HG02973 (cell line): ENCODE data around the gene LRRC42.
"Not testable (repeated sequence)": the region's sequence is repeated elsewhere in the genome, so short reads cannot be mapped to it uniquely, and the experiment has no call there.

Source experiments
- ATAC-seq: cut with Tn5 transposase; IDR thresholded peaks from one replicate; pipeline ENCODE4 v1.9.1; 2021; ENCODE audit warnings: moderate library complexity; ENCODE audit not compliant: unreplicated experiment

Gene LRRC42

DNA sequence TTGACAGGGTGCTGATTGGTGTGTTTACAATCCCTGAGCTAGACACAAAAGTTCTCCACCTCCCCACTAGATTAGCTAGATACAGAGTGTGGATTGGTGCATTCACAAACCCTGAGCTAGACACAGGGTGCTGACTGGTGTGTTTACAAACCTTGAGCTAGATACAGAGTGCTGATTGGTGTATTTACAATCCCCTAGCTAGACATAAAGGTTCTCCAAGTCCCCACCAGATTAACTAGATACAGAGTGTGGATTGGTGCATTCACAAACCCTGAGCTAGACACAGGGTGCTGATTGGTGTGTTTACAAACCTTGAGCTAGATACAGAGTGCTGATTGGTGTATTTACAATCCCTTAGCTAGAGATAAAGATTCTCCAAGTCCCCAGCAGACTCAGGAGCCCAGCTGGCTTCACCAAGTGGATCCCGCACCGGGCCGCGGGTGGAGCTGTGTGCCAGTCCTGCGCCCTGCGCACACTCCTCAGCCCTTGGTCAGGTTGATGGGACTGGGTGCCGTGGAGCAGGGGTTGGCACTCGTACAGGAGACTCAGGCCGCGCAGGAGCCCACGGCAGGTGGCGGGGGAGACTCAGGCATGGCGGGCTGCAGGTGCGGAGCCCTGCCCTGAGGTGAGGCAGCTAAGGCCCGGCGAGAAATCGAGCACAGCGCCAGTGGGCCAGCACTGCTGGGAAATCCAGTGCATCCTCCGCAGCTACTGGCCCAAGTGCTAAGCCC, 57.8 kb downstream of the LRRC42 start:
- ATAC-seq: not testable (repeated sequence)

- ATAC-seq: no peak
Measured at GRCh38 chr1:54004481-54005049, 58.4 kb downstream of the LRRC42 start.

DNA sequence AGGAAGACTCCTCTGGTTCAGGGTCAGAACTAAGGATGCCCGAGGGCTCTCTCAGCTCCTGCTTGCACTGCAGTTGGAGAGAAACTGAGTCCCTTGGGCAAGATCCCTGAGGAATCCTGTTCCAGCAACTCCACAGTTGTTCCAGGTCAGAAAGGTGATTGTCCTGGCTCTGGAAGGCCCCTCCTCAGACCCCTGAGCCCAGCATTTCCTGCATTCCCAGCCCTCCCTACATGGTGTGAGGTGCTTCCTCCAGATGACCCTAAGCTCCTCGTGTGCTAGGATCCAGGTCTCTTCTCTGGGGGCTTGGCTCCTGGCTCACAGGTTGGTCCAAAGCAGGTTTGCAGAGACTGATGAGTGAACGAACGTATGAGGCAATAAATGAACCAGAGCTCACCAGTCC, 60.4 kb downstream of the LRRC42 start:
- ATAC-seq: no peak

DNA sequence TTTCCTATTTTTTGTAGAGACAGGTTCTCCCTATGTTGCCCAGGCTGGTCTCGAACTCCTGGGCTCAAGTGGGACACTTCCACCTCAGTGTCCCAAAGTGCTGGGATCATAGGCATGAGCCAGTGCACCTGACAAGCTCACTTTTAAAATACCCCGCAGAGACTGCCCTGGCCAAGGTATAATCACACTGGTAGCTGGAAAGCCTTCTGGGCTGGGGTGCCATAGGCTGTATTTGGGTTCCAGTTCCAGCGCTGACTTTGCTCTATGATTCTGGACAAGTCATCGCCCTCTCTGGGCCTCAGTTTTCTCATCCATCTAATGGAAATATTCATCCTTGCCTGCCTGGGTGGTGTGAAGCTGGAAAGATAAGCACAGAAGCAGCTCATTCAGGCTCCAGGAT, 61.5 kb downstream of the LRRC42 start:
- ATAC-seq: no peak

- no peak for ATAC-seq
Measured at GRCh38 chr1:54008876-54009275, 62.7 kb downstream of the LRRC42 start.

GRCh38 chr1:54009406-54009805, 63.3 kb downstream of the LRRC42 start:
- no peak for ATAC-seq

- no peak for ATAC-seq
Measured at GRCh38 chr1:54010415-54011117, 64.4 kb downstream of the LRRC42 start.

DNA sequence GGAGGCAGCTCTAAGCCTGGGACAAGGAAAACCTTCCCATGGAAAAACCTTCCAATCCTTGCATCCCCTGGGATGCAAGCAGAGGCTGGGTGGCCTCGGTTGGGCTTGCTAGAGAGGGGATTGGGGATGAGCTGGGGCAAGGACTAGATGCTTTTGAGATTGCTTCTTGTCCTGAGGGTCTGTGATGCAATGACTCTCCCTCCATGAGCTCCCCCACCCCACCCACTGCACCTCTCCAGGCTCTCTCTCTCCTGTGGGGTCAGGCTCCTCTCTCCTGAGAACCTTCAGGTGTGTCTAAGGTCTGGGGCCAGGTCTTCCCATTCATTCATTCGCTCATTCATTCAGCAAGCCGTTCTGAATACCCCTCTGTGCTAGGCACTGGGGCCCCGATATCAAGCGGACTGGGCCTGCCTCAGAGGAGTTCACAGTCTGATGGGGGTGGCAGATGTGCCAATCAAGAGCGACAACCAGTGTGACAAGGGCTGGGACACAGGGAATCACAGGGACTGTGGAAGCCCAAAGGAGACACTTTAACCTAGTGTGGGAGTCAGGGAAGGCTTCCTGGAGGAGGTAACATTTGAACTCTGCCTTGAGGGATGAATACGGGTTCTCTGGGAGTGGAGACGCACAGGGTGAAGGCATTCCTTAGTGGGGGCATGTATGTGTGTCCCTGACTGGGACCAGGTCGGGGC, 65.3 kb downstream of the LRRC42 start:
- no peak for ATAC-seq

DNA sequence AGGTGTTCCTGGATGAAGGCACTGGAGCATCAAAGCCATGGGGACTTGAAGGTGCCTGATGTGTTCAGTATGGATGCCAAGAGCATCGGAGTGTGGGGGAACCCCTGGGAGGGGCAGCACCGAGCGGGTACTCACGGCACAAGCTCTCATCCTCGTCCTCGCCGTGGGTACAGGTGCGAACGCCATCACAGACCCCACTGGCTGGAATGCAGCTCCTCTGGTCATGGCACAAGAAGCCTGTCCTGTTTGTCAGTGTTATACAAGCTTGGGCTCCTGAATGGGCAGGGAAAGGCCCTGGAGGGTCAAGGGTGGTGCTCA, 65.8 kb downstream of the LRRC42 start:
- ATAC-seq: no peak

DNA sequence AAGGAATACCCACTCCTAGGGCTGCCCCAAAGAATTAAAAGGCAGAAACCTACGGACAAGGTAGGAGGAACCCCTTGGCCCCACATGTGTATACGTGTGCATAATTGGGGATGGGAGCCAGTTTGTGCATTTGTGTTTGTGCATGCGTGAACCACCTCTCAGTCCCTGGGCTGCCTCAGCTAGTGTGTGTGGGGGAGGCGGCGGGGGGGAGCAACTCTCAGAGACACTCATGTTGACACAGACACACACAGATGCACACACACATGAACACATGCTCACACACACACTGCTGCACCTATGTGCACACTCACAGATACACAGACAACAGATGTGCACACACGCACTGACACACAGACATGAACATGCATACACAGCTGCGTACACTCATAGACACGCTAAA, 66.7 kb downstream of the LRRC42 start:
- no peak for ATAC-seq

DNA sequence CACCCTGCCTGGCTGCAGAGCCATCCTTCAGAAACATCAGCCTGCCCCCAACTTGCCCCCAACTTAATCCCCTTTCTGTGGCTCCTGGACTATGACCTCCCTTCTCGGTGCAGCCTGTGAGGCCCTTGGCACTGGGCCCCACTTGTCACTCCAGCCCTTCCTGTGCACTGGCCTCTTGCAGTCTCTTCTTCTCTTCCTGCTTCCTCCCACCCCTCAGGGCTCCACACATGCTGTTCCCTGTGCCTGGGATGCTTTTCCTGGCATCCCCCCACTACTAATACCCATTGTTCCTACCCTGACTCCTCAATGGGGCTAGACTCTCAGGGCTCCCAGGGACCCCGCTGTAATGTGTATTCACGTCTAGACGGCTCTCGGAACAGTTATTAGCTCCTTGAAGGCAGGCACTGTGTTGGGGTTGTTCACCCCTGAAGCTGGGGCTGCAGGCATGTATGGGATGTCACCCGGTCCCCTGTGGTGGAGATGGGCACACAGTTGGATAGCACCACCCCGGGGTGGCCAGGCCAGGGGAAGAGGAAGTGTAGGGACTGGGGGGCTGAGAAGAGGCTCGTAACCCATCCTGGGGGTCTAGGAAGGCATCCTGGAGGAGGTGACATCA, 67.4 kb downstream of the LRRC42 start:
- no peak for ATAC-seq

GRCh38 chr1:54014009-54014629, 68.0 kb downstream of the LRRC42 start:
- no peak for ATAC-seq

GRCh38 chr1:54016343-54017282, 70.5 kb downstream of the LRRC42 start:
- ATAC-seq: no peak
